Measurements from ENCODE around the gene ORMDL3. TPM values are rescaled to one million over a fixed set of nuclear protein-coding genes. Genes with fewer than 3 reads are reported as not detected.
A peak's percentile ranks its signal among the peaks of the same experiment; 100 is the strongest.

The ORMDL3 gene
- total RNA-seq, 1 donor from 2014 or later = 59.4 TPM

DNA sequence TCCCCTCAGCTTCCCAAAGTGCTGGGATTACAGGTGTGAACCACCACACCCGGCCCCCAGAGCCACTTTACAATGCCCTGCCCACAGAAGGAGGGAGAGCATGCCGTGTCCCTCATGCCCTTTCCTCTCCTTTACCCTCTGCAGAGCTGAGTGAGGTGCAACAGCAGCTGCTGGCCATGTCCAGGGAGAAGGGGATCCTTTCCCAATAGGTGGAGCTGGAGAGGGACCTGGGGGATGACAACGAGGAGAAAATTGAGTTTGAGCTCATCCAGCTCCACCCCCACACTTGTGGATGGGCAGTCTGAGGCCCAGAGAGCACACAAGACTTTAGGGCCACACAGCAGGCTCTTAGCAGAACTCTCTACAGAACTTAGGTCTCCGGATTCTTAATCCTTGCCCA lies 27.5 kb upstream of the ORMDL3 start:
- DNase-seq (ENCODE audit: extremely low spot score, unreplicated experiment) = no peak
- Mint-ChIP-seq H3K27ac (ENCODE audit: unreplicated experiment) (no peak overlapping the region), H3K9me3 (ENCODE audit: unreplicated experiment) (no peaks in the 10 kb centered on the region), H3K4me3 (ENCODE audit: unreplicated experiment) (no peak overlapping the region), H3K27me3 (ENCODE audit: unreplicated experiment) (peaks cover 5% of the 10 kb centered on the region), H3K4me1 (ENCODE audit: unreplicated experiment) (peaks cover 17% of the 10 kb centered on the region), H3K36me3 (ENCODE audit: unreplicated experiment) (no peaks in the 10 kb centered on the region)
- TF ChIP-seq, protein P1, sequence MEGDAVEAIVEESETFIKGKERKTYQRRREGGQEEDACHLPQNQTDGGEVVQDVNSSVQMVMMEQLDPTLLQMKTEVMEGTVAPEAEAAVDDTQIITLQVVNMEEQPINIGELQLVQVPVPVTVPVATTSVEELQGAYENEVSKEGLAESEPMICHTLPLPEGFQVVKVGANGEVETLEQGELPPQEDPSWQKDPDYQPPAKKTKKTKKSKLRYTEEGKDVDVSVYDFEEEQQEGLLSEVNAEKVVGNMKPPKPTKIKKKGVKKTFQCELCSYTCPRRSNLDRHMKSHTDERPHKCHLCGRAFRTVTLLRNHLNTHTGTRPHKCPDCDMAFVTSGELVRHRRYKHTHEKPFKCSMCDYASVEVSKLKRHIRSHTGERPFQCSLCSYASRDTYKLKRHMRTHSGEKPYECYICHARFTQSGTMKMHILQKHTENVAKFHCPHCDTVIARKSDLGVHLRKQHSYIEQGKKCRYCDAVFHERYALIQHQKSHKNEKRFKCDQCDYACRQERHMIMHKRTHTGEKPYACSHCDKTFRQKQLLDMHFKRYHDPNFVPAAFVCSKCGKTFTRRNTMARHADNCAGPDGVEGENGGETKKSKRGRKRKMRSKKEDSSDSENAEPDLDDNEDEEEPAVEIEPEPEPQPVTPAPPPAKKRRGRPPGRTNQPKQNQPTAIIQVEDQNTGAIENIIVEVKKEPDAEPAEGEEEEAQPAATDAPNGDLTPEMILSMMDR (IDR thresholded peaks at IDR 0.05) = no peak

DNA sequence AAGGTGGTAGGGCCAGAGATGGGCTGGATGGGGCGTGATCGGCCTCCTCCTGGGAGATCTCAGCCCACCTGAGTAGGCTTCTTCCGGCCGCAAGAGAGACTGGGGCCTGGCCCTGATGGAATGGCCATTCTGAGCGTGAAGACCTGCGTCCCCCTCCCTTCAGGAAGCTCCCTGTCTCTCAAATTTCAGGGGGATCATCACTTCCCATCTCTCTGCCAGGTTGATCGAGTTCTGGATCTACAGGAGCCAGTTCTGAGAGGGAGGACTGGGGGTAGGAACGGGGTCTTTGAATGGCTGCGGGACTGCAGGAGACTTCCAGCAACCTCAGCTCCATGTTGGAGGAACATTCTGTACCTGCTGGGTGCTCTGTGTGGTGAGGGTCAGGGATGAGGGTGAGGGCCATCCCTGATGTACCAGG lies 26.1 kb upstream of the ORMDL3 start:
- TF ChIP-seq, protein P1 (IDR thresholded peaks at IDR 0.05) = no peak
- DNase-seq (ENCODE audit: extremely low spot score, unreplicated experiment) = no peak
- H3K27me3 Mint-ChIP-seq (ENCODE audit: unreplicated experiment) = peaks cover 2% of the 10 kb centered on the region
- H3K4me3 Mint-ChIP-seq (ENCODE audit: unreplicated experiment) = peak overlapping the region; percentile 70
- H3K36me3 Mint-ChIP-seq (ENCODE audit: unreplicated experiment) = no peaks in the 10 kb centered on the region
- peak overlapping the region; percentile 38 for H3K27ac Mint-ChIP-seq (ENCODE audit: unreplicated experiment)
- no peaks in the 10 kb centered on the region for H3K9me3 Mint-ChIP-seq (ENCODE audit: unreplicated experiment)
- peaks cover 14% of the 10 kb centered on the region for H3K4me1 Mint-ChIP-seq (ENCODE audit: unreplicated experiment)

DNA sequence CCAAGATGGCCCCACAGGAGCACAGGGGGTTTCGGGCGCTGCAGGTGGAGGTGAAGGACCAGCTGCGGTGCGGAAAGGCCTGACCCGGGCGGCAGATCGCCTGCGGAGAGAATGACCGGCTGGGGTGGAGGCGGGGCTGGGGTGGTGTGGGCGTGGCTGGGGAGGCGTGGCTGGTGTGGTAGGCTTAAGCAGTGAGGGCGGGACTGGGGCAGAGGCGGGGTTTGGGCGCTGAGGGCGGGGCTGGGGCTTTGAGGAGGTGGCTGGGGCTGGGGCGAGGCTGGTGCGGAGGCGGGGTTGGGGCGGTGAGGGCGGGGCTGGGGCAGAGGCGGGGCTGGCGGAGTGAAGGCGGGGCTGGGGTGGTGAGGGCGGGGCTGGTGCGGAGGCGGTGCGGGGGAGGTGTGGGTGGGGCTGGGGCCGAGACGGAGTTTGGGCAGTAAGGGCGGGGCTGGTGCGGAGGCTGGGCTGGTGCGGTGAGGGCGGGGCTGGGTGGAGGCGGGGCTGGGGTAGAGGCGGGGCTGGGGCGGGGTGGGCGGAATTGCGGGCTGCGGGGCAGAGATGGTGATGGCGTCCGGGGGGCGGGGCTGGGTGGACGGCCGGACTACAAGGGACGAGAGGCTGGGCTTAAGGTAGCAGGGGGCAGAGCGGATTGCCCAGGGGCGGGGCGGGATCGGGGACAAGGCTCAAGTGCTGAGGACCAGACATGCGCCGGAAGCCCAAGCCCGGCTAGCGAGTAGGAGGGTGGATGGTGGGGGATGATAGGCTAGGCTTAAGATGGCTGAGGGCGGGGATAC lies 25.5 kb upstream of the ORMDL3 start:
- H3K27me3 Mint-ChIP-seq (ENCODE audit: unreplicated experiment) = peaks cover 2% of the 10 kb centered on the region
- H3K4me1 Mint-ChIP-seq (ENCODE audit: unreplicated experiment) = peaks cover 14% of the 10 kb centered on the region
- H3K9me3 Mint-ChIP-seq (ENCODE audit: unreplicated experiment) = no peaks in the 10 kb centered on the region
- TF ChIP-seq, protein P1 (IDR thresholded peaks at IDR 0.05) = no peak
- peak overlapping the region; percentile 70 for H3K4me3 Mint-ChIP-seq (ENCODE audit: unreplicated experiment)
- no peaks in the 10 kb centered on the region for H3K36me3 Mint-ChIP-seq (ENCODE audit: unreplicated experiment)
- peak overlapping the region; percentile 38 for H3K27ac Mint-ChIP-seq (ENCODE audit: unreplicated experiment)
- peak; percentile 97 for DNase-seq (ENCODE audit: extremely low spot score, unreplicated experiment)

DNA sequence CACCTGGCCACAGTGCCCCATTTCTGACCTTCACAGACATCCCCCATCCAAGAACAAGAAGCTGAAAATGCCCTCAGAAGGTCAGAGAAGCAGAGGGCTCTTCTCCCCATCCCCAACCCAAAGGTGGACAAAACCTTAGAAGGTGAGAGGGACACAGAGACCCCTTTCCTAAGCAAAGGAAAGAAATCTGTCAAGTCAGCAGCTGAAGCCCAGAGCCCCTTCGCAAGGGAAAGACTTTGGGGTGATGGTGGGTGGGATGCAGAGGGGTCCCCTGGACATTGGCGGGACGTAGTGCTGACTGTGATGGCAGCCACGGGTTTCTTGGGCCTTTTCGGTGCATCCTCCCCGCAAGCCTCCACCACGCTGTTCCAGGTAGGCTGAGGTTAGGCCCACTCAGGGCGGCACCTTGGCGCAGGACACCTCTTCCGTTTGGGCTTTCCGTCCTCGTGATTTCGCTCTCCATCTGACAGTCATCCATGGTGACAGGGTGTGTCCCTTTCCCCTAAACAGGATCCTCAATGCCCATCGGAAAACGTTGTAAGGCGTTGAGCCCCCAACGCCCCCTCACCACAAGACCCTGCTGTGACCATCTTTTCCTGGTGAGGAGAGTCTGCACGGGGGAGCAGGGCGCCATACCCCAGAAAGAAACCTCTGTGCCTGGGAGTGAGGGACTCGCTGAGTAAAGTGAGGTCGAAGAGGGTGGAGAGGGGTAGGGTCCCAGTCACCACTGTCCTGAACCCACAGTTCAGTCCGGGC lies 24.7 kb upstream of the ORMDL3 start:
- Mint-ChIP-seq H3K36me3 (ENCODE audit: unreplicated experiment) (no peaks in the 10 kb centered on the region), H3K9me3 (ENCODE audit: unreplicated experiment) (no peaks in the 10 kb centered on the region), H3K27me3 (ENCODE audit: unreplicated experiment) (peaks cover 2% of the 10 kb centered on the region), H3K4me3 (ENCODE audit: unreplicated experiment) (peak overlapping the region; percentile 62), H3K4me1 (ENCODE audit: unreplicated experiment) (peaks cover 14% of the 10 kb centered on the region), H3K27ac (ENCODE audit: unreplicated experiment) (no peak overlapping the region)
- DNase-seq (ENCODE audit: extremely low spot score, unreplicated experiment) = no peak
- TF ChIP-seq, protein P1 (IDR thresholded peaks at IDR 0.05) = no peak

DNA sequence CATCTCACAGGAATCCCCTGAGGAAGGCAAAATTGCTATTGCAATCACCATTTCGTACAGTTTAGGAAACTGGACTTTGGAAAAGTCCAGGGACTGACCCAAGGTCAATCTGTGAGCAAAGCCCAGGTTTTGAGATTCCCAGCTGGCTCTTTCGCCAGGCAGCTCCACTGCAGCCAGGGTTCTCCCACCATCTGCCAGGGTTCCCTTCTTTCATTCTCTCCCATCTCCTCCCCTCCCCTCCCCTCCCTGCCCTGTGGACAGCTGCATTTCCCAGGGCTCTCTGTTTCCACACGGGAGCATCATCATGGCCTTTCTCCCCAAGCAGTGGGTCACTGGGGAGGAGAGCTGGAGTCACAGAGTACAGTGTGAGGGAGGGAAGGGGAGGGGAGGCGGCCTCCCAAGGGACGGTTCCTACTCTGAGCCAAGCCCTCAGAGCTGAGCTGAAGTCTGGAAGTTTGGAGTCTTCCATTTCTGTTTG lies 23.5 kb upstream of the ORMDL3 start:
- Mint-ChIP-seq H3K9me3 (ENCODE audit: unreplicated experiment) (no peaks in the 10 kb centered on the region), H3K27ac (ENCODE audit: unreplicated experiment) (no peak overlapping the region), H3K4me1 (ENCODE audit: unreplicated experiment) (peaks cover 14% of the 10 kb centered on the region), H3K27me3 (ENCODE audit: unreplicated experiment) (peaks cover 5% of the 10 kb centered on the region), H3K36me3 (ENCODE audit: unreplicated experiment) (no peaks in the 10 kb centered on the region), H3K4me3 (ENCODE audit: unreplicated experiment) (no peak overlapping the region)
- no peak for DNase-seq (ENCODE audit: extremely low spot score, unreplicated experiment)
- TF ChIP-seq, protein P1 (IDR thresholded peaks at IDR 0.05) = no peak

All from osteocyte (in vitro differentiated cells).